Right lobe of liver (tissue), 6 donors: ENCODE results near the gene A3GALT2. TPM values are rescaled to one million over a fixed set of nuclear protein-coding genes. Genes with fewer than 3 reads are reported as not detected.
"Not testable (repeated sequence)": the region's sequence is repeated elsewhere in the genome, so short reads cannot be mapped to it uniquely, and the experiment has no call there.

Source experiments
- ATAC-seq, 4 donors: fragments of 200-7000 bp; cut with Tn5 transposase; one replicate each; pipeline ENCODE4 v1.9.1; 2020; ENCODE audit warnings: mild to moderate bottlenecking in 4 of 4, moderate library complexity in 4 of 4
- DNase-seq, 3 donors: peaks; one replicate each; pipeline ENCODE4 v3.0.0-alpha.2; 2020
- H3K27ac ChIP-seq, 3 donors: fragments of 200-600 bp; one replicate each; pipeline ENCODE4 v1.8.0; 2022
- H3K27me3 ChIP-seq, 2 donors: fragments of 200-600 bp; one replicate each; pipeline ENCODE4 v1.8.0; 2022
- H3K36me3 ChIP-seq, 4 donors: fragments of 200-600 bp; sonication (generic) in 1 of 4; one replicate each; pipeline versions ENCODE4 v1.5.1 to v1.8.0; 2017 to 2022; ENCODE audit warnings: control low read depth in 1 of 4
- H3K4me1 ChIP-seq, 4 donors: fragments of 200-600 bp; sonication (generic) in 1 of 4; one replicate each; pipeline versions ENCODE4 v1.5.1 to v1.8.0; 2017 to 2022; ENCODE audit warnings: control low read depth in 1 of 4
- H3K4me3 ChIP-seq, 3 donors: fragments of 200-600 bp; one replicate each; pipeline ENCODE4 v1.8.0; 2022
- H3K9me3 ChIP-seq, 4 donors: fragments of 200-600 bp; sonication (generic) in 1 of 4; one replicate each; pipeline versions ENCODE4 v1.5.1 to v1.8.0; 2017 to 2022; ENCODE audit warnings: control low read depth in 1 of 4
- POLR2A ChIP-seq: fragments of 450-650 bp; IDR thresholded peaks from one replicate; pipeline ENCODE4 v1.6.1; 2017; ENCODE audit warnings: antibody characterized with exemption, mild to moderate bottlenecking
- WGBS: methylation state at CpG from one replicate; pipeline ENCODE4 v1.1.6; 2018; ENCODE audit warnings: low coverage, low lambda C conversion rate; ENCODE audit not compliant: insufficient coverage; ENCODE audit errors: missing lambda C conversion rate; 5-methylcytosine and 5-hydroxymethylcytosine counted together
- intact Hi-C, 2 donors: fragments of 100-400 bp; cut with DNase I; formaldehyde crosslinking; loops; one replicate each; pipeline versions ENCODE4 v1.11.2 to v1.14.1; 2022
- total RNA-seq, 6 experiments: library from RNA; depleted of rRNA in 2 of 6; stranded (reverse); fragments of >200 nt in 2 of 6; fragmentation: NEBNext Ultra II Directional in 3 of 6; extraction: Animal tissue kit (Norgen Biotek cat#: 25700) in 3 of 6; gene quantifications; one replicate each; pipeline versions ENCODE4 v1.1.0 to v1.2.4, GENCODE V29; 2016 to 2023
- TF ChIP-seq, protein P1 (sequence below), 4 donors: fragments of 200-600 bp in 3 of 4; fragments of 450-650 bp in 1 of 4; IDR thresholded peaks; one replicate each; pipeline versions ENCODE4 v1.5.1 to v1.8.0; 2016 to 2022; ENCODE audit warnings: antibody characterized with exemption in 4 of 4, mild to moderate bottlenecking in 2 of 4
- donor health status: DM: no; HTN: yes; CAD: no.
- donor health status: DM: no; HTN: no; CAD: no.
- donor health status: DM: no; HTN: no; CAD: no.
- donor health status: DM: no; HTN: yes; CAD: no.
- donor health status: DM: no; HTN: yes; CAD: no.

The A3GALT2 gene
- total RNA-seq, 6 experiments from 2014 or later = not detected

DNA sequence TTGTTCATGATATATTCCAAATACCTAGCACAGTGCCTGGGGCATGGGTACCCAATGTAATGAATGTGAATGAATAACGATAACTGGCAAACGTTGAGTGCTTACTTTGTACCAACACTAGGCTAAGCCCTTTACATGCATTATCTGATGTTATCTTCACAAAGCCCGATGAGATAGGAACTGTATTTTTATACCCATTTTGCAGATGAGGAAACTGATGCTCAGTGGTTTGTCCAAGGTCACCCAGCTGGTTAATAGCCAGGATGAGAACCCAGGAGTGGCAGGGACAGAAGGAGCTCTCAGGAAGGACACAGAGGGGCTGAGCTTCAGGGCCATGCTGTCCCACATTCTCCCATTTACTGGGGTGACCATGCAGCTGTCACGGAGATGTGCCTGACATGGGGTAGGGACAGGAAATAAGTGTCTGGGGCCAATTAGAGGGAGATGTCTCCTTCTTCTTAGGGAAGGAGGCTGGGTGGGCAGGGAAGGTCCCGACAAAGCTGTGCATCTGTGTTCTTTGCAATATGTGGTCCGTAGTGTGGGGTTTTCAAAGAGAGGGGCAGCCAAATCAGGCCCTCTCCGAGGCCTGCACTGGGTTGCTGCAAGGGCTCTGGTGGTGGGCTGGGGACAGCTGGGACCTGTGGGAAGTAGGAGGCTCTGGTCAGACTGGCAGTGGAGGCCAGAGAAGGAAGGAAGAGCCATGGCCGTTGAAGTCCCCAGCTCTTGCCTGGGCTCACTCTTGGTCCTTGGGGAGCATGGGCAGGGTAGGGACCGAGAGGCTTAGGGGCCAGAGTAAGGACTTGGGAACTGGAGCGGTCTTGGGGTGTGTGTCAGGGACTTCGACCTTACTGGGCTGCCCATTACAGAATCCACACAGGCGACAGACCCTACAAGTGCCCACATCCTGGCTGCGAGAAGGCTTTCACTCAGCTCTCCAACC lies 26.6 kb downstream of the A3GALT2 start:
- intact Hi-C loops = loop anchor here (5.0 to 10.0 kb wide), 3 partner anchors 73 to 170 kb away; no protein-coding TSS in a partner anchor
- H3K36me3 ChIP-seq = peaks cover 0 to 2% (median 0%) of the 10 kb centered on the region in 4 donors
- no peak for ATAC-seq
- 84% methylated on average over 4 of the region's 13 CpGs for WGBS
- no peak for TF ChIP-seq POLR2A
- TF ChIP-seq, protein P1, sequence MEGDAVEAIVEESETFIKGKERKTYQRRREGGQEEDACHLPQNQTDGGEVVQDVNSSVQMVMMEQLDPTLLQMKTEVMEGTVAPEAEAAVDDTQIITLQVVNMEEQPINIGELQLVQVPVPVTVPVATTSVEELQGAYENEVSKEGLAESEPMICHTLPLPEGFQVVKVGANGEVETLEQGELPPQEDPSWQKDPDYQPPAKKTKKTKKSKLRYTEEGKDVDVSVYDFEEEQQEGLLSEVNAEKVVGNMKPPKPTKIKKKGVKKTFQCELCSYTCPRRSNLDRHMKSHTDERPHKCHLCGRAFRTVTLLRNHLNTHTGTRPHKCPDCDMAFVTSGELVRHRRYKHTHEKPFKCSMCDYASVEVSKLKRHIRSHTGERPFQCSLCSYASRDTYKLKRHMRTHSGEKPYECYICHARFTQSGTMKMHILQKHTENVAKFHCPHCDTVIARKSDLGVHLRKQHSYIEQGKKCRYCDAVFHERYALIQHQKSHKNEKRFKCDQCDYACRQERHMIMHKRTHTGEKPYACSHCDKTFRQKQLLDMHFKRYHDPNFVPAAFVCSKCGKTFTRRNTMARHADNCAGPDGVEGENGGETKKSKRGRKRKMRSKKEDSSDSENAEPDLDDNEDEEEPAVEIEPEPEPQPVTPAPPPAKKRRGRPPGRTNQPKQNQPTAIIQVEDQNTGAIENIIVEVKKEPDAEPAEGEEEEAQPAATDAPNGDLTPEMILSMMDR (IDR thresholded peaks at IDR 0.05) = no peak
- peaks cover 0 to 34% (median 8%) of the 10 kb centered on the region in 4 donors for H3K4me1 ChIP-seq
- H3K27me3 ChIP-seq = no peaks in the 10 kb centered on the region
- peak in 2 of 3 donors; percentile 39 to 47 for DNase-seq
- no peak overlapping the region for H3K4me3 ChIP-seq
- H3K9me3 ChIP-seq = no peaks in the 10 kb centered on the region
- H3K27ac ChIP-seq = no peak overlapping the region

DNA sequence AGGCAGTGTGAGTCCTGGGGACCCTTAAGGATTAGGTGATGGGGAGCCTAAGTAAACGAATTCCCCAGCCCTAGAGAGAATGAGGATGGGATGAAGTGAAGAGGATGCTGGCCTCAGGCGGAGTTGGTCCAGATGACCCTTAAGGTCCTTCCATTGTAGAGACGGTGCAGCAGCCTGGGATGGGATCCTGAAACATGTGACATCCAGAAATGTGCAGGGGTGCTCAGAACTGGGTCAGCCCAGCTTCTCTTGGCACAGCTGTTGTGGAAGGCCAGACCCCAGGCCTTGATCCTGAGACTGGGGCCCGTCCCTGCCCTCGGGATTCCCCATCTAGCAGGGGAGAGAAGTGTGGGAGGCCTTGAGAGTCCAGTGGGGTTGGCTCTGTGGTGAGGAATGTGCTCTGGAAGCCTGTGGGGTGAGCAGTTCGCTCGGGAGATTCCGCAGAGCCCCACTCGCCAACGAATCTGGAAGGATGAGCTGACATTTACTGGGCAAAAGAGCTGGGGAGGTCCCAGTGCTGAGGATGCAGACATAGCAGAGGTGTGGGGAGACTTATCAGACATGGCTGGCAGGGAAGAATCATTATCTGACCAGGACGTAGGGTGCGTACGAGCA lies 28.1 kb downstream of the A3GALT2 start:
- H3K9me3 ChIP-seq = no peaks in the 10 kb centered on the region
- DNase-seq (peak in 2 of 3 donors; percentile 27 to 29), ATAC-seq (no peak)
- H3K27me3 ChIP-seq = no peaks in the 10 kb centered on the region
- no peak overlapping the region for H3K4me3 ChIP-seq
- intact Hi-C loops = loop anchor here (10.0 kb wide), 2 partner anchors 162 to 172 kb away; no protein-coding TSS in a partner anchor
- peaks cover 0 to 26% (median 8%) of the 10 kb centered on the region in 4 donors for H3K4me1 ChIP-seq
- H3K27ac ChIP-seq = no peak overlapping the region
- no peaks in the 10 kb centered on the region for H3K36me3 ChIP-seq
- 76% methylated on average over 9 of the region's 13 CpGs for WGBS
- TF ChIP-seq, protein P1 (IDR thresholded peaks at IDR 0.05) = no peak
- TF ChIP-seq POLR2A = no peak

DNA sequence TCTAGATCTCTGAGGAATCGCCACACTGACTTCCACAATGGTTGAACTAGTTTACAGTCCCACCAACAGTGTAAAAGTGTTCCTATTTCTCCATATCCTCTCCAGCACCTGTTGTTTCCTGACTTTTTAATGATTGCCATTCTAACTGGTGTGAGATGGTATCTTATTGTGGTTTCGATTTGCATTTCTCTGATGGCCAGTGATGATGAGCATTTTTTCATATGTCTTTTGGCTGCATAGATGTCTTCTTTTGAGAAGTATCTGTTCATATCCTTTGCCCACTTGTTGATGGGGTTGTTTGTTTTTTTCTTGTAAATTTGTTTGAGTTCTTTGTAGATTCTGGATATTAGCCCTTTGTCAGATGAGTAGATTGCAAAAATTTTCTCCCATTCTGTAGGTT lies 30.3 kb downstream of the A3GALT2 start:
- not testable (repeated sequence) for H3K27me3 ChIP-seq, H3K9me3 ChIP-seq, DNase-seq, H3K27ac ChIP-seq, H3K4me1 ChIP-seq, H3K36me3 ChIP-seq, H3K4me3 ChIP-seq, ATAC-seq
- WGBS = no CpG with 5 or more reads among the region's 2 CpGs
- intact Hi-C loops = loop anchor here (10.0 kb wide), 2 partner anchors 164 to 174 kb away; no protein-coding TSS in a partner anchor

DNA sequence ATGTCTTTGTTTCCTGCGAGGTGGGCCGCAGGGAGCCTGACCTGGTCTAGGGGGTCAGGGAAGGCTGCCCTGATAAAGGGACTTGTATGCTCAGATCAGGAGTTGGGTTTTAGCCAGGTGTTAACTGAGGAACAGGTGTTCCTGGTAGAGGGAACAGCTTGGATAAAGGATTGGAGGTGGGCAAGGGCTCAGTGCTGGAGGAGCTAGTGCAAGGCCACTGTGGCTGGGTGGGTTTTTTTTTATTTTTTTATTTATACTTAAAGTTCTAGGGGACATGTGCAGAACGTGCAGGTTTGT lies 31.1 kb downstream of the A3GALT2 start:
- no peaks in the 10 kb centered on the region for H3K36me3 ChIP-seq
- ATAC-seq = no peak
- H3K9me3 ChIP-seq = no peaks in the 10 kb centered on the region
- no peaks in the 10 kb centered on the region for H3K4me1 ChIP-seq
- no peak overlapping the region for H3K4me3 ChIP-seq
- H3K27ac ChIP-seq = no peak overlapping the region
- TF ChIP-seq POLR2A = no peak
- TF ChIP-seq, protein P1 (IDR thresholded peaks at IDR 0.05) = no peak
- 86% methylated on average over 2 of the region's 3 CpGs for WGBS
- DNase-seq = no peak
- no peaks in the 10 kb centered on the region for H3K27me3 ChIP-seq
- intact Hi-C loops = loop anchor here (10.0 kb wide), 2 partner anchors 165 to 175 kb away; no protein-coding TSS in a partner anchor
